Renal pelvis (tissue), 4 donors: ENCODE measurements around the gene C1QL1. TPM values are rescaled to one million over a fixed set of nuclear protein-coding genes. Genes with fewer than 3 reads are reported as not detected.
"Not testable (repeated sequence)": the region's sequence is repeated elsewhere in the genome, so short reads cannot be mapped to it uniquely, and the experiment has no call there.

ENCODE experiments used
- DNase-seq: peaks from one replicate; pipeline ENCODE4 v3.0.0-alpha.2; 2013
- polyA plus RNA-seq, 3 donors: library from polyadenylated mRNA; unstranded; fragments of 120-200 nt; gene quantifications; one replicate each; pipeline ENCODE4 v1.2.1, GENCODE V29; 2013; ENCODE audit not compliant: insufficient read length in 3 of 3

The C1QL1 gene
- polyA plus RNA-seq, 3 donors: 2.7 to 4.4 (median 3.2) TPM

DNA sequence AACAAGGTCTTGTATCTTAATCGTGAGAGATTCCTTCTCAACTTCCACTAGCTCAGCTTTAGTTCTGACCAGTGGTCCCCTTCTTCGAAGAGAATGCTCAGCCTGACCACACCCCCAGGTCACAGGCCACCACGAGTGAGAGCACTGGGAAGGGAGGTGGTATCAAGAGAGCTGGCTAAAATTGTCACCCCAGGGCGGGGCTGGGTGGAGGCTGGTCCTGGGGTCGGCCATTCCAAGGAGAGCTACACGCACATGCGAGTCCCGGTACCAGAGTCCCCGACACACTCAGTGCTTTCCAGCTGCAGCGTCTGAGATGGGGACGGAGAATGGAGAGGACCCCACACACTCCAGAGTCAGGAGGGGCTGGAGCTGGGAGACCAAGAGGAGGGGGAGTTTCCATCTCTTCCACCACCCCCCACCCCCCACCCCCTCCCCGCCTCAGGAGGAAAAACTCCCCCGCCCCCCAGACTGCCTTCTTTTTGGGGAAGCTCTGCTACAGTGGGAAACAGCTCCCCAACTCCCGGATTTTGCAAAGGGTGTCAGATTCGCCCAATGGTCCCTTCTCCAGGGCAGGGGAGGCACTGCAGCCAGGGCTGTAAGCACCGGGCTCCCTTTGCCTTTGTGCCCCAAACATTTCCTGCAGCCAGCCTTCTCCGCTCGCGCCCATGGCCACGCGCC, 1.6 kb downstream of the C1QL1 start:
- DNase-seq: no peak

DNA sequence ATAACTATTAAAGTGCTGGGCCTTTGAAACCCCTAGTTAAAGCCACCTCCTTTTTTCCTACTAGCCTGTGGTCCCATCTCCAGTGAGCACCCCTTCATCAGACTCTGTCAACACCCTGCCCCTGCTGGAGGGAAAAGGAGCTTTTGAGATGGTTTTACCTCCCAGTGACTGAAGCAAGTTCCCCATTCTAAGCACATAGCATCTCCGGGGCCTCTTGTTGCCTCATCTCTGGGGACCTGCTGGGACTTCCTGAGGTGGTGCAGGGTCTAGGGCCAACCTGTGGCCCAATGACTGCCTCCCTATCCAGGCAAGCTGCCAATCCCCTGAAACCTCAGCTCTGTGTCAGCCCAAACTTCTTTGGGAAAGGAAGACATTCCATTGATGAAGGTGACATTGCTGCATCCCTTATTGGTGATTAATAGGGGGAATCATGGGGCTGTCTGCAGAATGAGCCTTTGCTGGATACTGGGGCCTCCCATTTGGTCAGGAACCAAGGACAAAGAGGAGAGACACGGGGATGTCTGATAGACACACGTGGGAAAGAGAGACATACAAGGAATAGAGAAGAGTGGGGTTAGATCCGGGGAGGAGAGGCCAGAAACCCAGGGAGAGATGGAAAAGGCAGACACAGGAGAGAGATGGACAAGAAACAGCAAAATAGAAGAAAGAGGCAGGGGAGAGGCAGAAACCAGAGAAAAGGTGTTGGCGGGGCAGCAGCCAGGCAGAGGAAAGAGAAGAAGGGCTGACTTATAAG, 2.4 kb downstream of the C1QL1 start:
- no peak for DNase-seq

DNA sequence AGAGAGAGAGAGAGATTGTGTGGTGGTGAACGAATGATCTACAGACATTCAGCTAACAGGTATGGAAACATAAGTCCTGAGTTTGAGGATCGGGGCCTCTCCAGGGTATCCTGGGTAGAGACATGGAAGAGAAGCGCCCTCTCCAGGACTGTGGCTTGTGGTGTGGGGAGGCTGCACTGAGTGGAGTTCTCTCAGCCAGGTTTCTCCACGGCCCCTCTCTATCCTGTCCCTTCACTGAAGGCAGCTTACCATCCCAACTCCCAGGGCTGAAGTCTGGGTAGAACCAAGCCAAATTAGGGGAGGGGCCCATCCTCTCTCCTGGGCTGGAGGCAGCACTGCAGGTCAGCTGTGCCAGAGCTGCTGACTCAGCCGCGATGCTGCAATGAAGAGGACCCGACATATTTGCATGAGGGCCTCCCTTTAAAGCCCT, 6.2 kb downstream of the C1QL1 start:
- no peak for DNase-seq

DNA sequence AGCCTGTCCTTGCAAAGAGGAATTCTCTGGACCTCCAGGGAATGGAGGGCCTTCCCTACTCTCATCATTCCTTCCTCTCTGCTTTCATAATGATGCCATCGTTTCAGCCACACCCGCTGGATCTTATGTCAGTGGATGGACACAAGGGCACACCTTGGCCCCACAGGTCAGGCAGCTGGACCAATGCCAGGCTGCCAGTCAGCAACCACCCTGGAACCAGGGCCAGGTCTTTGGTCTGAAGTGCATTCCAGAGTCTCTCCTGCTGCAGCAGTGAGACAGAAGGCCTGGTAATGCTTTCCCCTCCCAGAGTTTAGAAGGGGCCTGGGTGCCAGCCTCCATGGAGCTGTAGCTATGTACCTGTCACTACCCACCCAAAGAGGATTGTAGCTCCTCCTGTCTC, 7.4 kb downstream of the C1QL1 start:
- no peak for DNase-seq

DNA sequence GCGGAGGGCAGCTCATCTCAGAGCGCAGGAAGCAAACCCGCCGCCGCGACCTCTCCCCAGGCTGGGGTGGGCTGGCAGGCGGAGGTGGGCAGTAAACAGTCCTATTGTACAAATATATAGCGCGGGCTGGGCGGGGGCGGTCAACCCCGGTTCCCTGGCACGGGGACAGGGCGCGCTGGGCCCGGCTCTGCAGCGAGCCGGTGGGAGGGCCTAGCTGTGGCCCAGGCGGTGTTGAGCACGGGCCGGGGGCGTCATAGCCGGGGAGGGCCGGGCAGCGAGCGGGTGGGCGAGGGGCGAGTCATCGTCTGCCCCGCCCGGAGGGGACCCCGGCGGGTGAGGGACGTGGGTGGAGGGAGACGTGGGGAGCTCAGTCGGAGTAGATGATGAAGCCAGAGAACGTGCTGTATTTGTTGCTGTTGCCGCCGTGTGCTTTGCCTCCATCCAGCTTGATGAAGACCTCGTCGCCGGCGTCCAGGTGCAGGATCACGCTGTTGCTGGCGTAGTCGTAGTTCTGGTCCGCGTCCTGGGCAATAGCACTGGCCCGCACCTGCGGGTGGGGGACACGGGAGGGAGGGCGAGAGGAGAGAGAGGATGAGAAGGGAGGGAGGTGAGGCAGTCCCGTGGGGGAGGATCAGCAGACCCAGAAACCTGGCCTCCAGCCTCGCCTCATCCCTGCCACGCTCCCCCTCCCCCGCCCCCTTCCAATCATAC, 8.1 kb downstream of the C1QL1 start:
- DNase-seq: no peak

DNA sequence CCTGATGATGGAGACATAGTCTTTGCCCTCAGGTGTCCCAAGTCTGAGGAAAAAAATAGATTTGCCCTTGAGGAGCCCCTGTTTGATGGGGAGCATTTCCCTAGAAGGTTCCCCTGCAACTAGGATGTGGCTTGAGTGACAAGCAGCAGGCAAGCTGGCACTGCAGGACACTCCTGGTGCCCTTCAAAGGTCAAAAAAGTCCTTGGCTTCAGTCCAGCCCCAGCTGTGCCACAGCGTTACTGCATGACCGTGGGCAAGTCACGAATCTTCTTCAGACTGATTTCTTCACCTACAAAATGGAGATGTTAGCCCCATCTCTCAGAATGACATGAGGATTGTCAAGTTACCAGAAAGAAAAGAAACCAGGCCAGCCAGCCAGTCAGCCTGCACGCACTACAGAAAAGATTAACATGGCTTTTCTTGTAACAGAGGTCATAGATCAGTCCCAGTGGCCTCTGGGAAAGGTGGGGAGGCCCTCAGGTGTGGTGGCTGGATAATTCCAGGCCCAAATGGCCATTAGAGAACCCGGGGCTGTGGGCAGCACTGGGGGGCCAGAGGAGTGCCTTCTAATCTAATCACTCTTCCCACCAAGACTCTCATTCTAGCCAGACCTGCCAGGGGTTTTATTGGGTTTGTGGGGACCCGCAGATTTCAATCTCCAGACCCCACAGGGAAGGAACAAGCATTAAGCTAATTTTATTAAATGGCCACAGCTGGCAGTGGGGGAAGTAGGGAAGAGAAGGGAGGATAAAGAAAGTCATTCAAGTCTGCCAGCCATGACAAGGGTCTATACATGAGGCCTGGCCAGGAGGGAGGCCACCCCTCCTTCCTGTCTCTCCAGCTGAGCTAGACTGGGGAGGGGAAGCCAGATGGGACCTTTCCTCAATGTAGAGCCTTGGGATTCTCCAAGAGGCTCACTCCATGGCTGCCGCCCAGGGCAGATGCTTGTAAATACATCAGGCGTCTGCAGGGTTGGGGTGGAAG, 10.8 kb downstream of the C1QL1 start:
- no peak for DNase-seq

DNA sequence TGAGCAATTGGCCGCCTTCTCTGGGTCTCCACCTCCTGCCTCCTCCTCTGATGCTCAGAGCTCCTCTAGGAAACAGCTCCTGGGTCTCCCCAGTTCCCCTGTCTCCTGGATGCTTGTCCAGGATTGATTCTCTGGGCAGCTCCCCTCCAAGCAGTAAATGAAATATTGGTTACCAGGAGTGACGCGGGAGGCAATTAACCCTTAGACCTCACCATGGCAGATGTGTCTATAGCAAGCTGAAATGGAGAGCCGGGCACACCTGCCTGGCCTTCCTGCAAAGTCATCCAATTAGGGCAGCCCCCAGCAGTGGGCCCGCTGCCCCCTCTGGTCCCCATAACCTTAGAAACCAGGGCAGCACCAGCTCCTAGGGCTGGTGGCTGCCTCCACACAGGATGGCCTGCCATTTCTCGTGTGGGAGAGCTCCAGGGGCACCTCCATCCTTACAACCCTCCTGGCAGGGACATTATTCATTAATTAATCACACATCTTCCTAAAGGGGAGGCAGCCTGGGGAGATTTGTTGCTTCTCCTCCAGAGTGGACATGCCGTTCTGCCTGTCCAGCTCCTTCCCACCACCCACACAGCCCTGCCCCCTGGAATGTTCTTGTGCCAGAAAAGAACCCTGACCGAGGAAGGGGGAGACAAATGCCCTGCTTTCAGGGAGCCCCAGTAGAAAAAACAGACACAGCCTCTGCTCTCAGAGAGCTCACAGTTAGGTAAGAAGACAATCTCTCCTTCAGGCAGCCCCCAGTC, 12.3 kb downstream of the C1QL1 start:
- peak; percentile 63 for DNase-seq

DNA sequence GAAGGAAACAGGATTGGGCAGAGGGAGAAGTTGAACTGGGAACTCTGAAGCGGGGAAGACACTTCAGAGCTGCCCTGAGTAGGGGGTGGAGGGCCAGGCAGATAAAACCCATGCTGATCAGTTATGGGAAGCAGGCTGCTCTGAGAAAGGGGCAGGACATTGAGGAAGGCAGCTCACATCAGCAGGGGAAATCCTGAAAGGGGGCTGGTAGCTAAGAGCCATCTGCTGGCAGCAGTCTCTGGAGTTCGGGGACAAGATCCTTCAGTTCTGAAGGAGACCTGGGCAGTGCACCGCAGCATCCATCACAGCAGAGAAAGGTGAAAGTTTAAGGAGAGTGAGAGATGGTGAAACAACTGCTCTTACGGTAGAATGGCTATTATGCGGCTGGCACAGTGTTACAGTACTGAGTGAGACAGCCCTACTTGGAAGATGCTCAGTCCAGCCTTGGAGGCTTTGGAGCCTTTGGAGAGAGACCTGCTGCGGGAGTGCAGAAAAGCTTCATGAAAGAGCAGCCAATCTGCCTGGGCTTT, 15.1 kb downstream of the C1QL1 start:
- no peak for DNase-seq

DNA sequence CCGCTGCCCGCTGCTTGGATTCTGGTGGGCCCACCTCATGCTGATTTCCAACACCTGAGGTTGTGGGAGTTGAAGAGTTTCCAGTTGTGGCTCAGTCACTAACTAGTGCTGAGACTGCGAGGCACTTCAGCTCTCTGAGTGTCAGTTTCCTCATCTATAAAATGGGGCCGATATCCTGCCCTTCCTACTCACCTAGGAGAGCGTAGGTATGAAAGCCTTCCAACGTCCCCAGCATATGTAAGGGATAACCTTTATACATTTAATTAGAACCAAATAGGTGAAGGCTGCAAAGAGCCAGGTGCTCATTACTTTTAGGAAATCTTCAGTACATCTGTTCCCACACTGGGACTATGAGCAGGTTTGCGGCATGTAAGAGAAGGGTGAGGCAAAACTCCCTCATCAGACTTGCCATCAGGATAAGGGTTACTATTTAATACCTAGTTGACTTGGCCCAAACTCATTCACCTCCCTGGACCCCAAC, 19.7 kb downstream of the C1QL1 start:
- no peak for DNase-seq

DNA sequence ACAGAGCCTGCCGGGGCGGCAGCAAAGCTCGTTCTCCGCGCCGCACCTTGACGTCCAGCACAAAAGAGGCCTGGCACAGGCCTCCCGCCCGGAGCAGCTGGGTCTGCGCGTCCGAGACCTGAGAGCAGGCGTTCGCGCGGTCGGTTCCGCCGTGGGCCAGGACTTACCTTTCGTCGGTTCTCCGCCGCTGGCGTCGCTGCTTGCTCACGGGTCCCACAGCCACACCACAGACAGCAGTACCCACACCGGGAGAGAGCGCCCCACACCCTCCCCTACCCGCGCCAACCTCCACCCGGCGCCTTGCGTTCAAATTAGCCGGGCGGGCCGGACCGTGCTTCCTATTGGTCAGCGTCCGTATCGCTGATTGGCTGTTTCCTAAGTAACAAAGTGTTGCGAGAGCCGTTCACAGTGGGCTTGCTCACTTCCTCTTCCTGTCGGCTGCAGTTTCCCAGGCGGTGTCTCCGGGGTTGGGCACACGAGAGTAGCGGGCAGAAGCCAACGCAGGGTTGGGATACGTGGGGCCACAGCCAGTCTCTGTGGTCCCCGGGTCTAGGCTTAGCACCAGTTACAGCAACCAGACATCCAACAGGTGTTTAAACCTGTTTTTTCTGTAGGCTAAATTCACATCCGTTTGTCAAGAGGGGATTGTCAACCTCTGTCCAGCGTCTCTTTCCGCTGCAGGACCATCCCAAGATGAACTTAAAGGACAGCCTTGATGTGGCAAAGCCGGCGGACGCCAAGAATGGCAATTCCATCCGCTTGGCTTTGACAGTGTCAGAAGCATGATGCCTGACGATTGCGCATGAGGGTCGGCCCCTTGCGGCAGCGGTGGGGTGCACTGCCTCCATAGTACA, 20.4 kb downstream of the C1QL1 start, which contains the start of gene KIF18B:
KIF18B (minus strand) TSS at position 313 of the 854 bp plus-strand sequence. CDS start 11,429 bp downstream, outside the sequence.
- DNase-seq: peak; percentile 93

DNA sequence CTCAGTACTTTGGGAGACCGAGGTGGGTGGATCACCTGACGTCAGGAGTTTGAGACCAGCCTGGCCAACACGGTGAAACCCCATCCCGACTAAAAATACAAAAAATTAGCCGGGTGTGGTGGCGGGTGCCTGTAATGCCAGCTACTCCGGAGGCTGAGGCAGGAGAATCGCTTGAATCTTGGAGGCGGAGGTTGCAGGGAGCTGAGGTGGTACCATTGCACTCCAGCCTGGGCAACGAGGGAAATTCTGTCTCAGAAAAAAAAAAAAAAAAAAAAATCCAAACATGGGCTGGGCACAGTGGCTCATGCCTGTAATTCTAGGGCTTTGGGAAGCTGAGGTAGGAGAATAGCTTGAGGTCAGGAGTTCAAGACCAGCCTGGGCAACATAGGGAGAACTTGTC, 22.5 kb downstream of the C1QL1 start:
- DNase-seq: not testable (repeated sequence)

DNA sequence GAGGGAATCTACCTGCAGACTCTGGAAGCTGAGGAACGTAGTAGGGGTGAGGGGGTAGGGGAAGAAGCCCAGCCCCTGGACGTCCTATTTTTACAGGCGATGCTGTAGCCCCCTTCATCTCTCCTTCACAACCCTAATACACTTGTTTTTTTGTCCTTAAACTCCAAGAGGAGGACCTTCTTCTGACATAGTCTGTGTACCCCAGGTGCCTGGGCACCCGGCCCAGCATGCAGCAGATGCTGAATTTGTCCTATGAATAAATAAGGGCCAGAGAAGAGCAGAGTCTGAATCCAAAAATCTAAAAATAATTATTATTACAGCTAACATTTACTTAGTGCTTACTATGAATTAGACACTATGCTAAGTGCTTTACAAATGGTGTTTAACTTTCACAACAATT, 25.6 kb downstream of the C1QL1 start:
- no peak for DNase-seq

DNA sequence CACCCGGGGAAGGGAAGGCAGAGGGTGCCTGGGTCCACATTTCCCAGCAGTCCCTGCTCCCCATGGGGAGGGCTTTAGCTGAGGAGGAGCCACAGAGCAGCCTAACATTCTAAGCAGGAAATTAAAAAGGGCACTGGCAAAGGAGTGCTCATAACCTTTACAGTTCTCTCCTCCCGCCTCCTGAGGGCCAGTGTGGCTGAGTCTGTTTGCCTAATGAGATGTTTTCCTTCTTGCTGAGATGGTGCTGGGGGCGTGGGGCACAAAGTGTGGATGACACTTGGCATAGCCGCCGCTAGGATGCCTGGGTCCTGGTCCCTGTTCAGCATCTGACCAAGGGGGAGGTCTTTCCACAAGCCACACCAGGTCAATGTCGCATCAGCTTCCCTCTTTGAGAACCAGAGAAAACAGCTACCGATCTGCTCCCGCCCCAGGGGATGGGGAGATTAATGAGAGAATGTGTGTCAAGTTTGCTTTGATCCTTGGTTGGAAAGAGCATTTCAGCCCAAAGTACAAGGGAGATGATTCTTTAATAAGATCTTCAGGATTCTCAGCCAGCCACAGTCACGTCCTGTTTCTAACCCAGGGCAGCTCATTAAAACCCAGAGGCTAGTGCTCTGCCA, 26.3 kb downstream of the C1QL1 start:
- no peak for DNase-seq

DNA sequence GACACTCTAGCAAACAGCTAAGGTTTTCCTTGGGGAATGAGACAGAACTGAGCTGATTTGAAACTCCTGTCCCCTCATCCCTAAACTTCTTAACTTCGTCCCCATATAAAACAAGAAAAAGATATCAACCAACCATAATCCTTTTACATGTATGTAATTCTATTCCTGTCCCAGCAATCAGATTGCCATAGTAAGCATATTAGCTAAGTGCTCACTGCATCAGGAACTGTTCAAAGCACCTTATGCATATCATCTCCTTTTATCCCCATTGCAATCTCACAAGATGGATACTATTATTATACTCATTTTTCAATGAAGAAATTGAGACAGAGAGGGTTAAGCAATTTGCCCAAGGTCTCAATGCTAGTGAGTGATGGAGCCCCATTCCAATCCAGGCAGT, 27.3 kb downstream of the C1QL1 start:
- DNase-seq: no peak

DNA sequence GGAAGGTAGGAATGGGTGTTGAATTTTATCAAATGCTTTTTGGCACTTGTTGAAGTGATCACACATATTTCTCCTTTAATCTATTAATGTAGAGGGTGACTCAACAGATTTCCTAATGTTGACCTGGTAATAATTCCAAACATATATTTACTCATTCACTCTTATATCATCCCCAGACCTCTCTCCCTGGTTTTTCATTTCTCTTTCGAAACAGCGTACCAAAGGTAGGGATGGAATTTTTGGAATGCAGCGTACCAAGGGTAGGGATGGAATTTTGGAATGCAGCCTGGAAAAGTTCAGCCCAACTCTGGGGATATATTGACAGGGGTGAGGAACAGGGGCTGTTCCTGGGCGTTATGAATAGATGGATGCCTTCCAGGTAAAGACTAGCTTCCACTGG, 27.8 kb downstream of the C1QL1 start:
- no peak for DNase-seq

DNA sequence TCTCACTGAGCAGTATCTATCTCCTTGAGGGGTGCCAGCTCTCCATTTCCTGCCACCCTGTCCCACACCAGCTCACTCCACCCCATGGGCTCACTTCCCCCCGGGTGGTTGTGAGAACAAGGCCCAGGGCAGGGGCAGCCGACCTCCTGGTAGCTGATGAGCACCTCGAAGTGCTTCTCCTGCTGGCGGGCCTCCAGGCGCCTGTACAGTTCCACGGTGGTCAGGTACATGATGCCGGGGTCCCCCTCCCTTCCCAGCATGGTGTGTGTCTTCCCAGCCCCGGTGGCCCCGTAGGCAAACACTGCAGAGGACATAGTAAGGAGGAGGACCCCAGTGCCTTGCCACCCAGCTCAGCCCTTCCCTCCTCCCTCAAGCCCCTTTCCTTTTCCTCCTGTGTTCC, 33.0 kb downstream of the C1QL1 start:
- DNase-seq: no peak

DNA sequence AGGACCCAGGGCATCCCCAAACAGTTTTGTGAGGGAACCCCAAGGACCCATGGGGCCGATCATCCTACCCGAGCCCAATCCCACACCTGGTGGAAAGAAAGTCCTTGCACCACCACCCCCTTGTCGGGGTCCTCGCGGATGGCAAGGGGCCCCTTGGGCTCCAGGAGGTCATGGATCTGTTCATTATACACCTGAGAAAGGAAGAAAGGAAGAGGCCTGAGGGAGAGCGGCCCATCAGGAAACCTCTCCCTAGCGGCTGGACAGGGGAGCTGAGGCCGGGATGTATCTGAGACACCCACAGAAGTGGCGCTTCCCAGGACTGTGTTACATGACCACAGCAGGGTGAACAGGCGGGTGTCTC, 33.4 kb downstream of the C1QL1 start:
- no peak for DNase-seq

DNA sequence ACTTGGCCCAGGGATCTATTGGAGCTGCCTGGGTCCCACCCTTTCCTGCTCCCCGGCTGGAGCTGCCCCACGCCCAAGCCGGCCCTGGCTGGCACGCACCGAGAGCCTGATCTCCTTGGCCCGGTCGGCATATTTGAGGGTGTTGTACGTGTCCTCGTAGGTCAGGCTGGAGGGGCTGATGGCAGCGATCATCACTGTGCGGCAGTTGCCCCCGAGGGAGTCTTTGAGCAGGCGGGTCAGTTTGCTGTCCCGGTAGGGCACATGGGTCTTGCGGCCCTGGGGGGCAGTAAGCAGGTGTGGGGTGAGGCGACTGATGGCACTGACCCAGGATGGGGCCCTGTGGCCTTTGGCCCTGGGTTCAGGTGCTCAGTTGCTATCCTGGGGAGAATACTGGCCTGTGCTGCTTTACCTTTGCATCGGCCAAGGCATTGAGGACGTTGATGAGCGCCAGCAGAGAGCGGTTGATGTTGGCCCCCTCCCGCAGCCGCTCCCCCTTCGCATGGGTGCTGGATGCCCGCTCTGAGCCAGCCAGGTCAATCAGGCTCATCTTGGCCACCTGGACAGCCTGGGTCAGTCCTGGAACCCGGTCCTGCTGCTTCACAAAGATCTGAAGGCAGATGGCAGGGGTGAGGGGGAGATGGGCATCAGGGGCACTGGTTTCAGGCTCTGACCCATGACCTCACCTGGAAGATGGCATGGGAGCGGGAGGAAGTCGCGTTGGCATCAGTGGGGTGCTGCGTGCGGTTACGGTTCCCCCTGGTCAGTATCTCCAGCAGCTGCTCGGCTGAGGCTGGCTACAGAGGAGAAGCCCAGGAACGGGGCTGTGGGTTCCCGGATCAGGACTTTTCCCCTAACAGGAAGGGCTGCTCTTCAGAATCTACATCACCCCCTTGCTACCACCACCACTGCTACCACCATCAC, 34.0 kb downstream of the C1QL1 start:
- DNase-seq: no peak
